CD14-positive monocyte (primary cell): ENCODE results near the gene MDP1. TPM values are rescaled to one million over a fixed set of nuclear protein-coding genes. Genes with fewer than 3 reads are reported as not detected.

Experiments used
- DNase-seq, 3 donors: peaks; one replicate each; pipeline ENCODE4 v3.0.0-alpha.2; 2011 to 2022
- H2AFZ ChIP-seq: 2 replicates; pipeline ENCODE4 v1.6.0; 2012; ENCODE audit warnings: mild to moderate bottlenecking, low read depth, low read length, inconsistent platforms; ENCODE audit not compliant: insufficient read depth, poor library complexity, severe bottlenecking
- H3K27ac ChIP-seq, 2 donors: 1 replicate in 1 of 2; 2 replicates in 1 of 2; pipeline ENCODE4 v1.5.1; 2012 to 2013; ENCODE audit warnings: low read length in 2 of 2, control low read depth in 1 of 2, inconsistent platforms in 1 of 2, low read depth in 1 of 2, mild to moderate bottlenecking in 1 of 2
- H3K27me3 ChIP-seq, 2 donors: one replicate each; pipeline versions ENCODE4 v1.6.0 to v1.6.1; 2011 to 2013; ENCODE audit warnings: low read length in 2 of 2; ENCODE audit not compliant: control insufficient read depth in 2 of 2, insufficient read depth in 2 of 2
- H3K36me3 ChIP-seq, 2 donors: replicated peaks in 1 of 2; 1 replicate in 1 of 2; 2 replicates in 1 of 2; pipeline versions ENCODE4 v1.5.1 to v1.6.1; 2012 to 2013; ENCODE audit warnings: low read length in 2 of 2, control low read depth in 1 of 2, inconsistent platforms in 1 of 2, mild to moderate bottlenecking in 1 of 2; ENCODE audit not compliant: insufficient read depth in 2 of 2, control insufficient read depth in 1 of 2
- H3K4me1 ChIP-seq, 2 donors: 1 replicate in 1 of 2; 2 replicates in 1 of 2; pipeline versions ENCODE4 v1.5.1 to v1.6.1; 2012 to 2013; ENCODE audit warnings: low read length in 2 of 2, control low read depth in 1 of 2, inconsistent platforms in 1 of 2, mild to moderate bottlenecking in 1 of 2, moderate library complexity in 1 of 2; ENCODE audit not compliant: insufficient read depth in 2 of 2, control insufficient read depth in 1 of 2
- H3K4me2 ChIP-seq: replicated peaks from 2 replicates; pipeline ENCODE3; 2012; ENCODE audit warnings: low read length, moderate library complexity, mild to moderate bottlenecking; ENCODE audit not compliant: poor library complexity, severe bottlenecking; ENCODE audit errors: extremely low read depth
- H3K4me3 ChIP-seq, 3 experiments: fragments of 200-600 bp in 1 of 3; sonication (generic) in 1 of 3; replicated peaks in 1 of 3; 1 replicate in 2 of 3; 2 replicates in 1 of 3; pipeline ENCODE4 v1.5.1; 2011 to 2013; ENCODE audit warnings: low read length in 3 of 3, mild to moderate bottlenecking in 3 of 3, control low read depth in 2 of 3, low read depth in 2 of 3, inconsistent platforms in 1 of 3, moderate library complexity in 1 of 3
- H3K79me2 ChIP-seq: 2 replicates; pipeline ENCODE4 v1.6.0; 2012; ENCODE audit warnings: mild to moderate bottlenecking, control low read depth, inconsistent platforms, low read length, moderate library complexity; ENCODE audit not compliant: insufficient read depth
- H3K9ac ChIP-seq: 2 replicates; pipeline ENCODE4 v1.6.0; 2017; ENCODE audit warnings: low read length, mild to moderate bottlenecking; ENCODE audit not compliant: insufficient read depth, poor library complexity, severe bottlenecking
- H3K9me3 ChIP-seq, 2 donors: replicated peaks in 1 of 2; 1 replicate in 1 of 2; 2 replicates in 1 of 2; pipeline versions ENCODE4 v1.5.1 to v1.6.1; 2012 to 2013; ENCODE audit warnings: low read length in 2 of 2, control low read depth in 1 of 2; ENCODE audit not compliant: control insufficient read depth in 1 of 2, insufficient read depth in 1 of 2
- H4K20me1 ChIP-seq: 2 replicates; pipeline ENCODE4 v1.6.0; 2012; ENCODE audit warnings: mild to moderate bottlenecking, low read length, control low read depth, moderate library complexity; ENCODE audit not compliant: insufficient read depth
- H3K27ac Mint-ChIP-seq, 7 donors: one replicate each; pipeline ENCODE4 v1.8.0; 2020; ENCODE audit warnings: mild to moderate bottlenecking in 7 of 7, mixed read lengths in 7 of 7, moderate library complexity in 6 of 7, inconsistent platforms in 2 of 7
- H3K27me3 Mint-ChIP-seq, 3 donors: one replicate each; pipeline ENCODE4 v1.8.0; 2021 to 2022; ENCODE audit warnings: low read depth in 3 of 3, mild to moderate bottlenecking in 3 of 3, mixed read lengths in 3 of 3, moderate library complexity in 3 of 3, inconsistent platforms in 1 of 3
- H3K36me3 Mint-ChIP-seq, 2 donors: one replicate each; pipeline ENCODE4 v1.8.0; 2020; ENCODE audit warnings: mixed read lengths in 2 of 2, inconsistent platforms in 1 of 2, mild to moderate bottlenecking in 1 of 2
- H3K4me1 Mint-ChIP-seq: one replicate; pipeline ENCODE4 v1.8.0; 2020; ENCODE audit warnings: mild to moderate bottlenecking, mixed read lengths
- H3K4me3 Mint-ChIP-seq, 2 donors: one replicate each; pipeline ENCODE4 v1.8.0; 2020; ENCODE audit warnings: mild to moderate bottlenecking in 2 of 2, mixed read lengths in 2 of 2, moderate library complexity in 1 of 2
- H3K9me3 Mint-ChIP-seq, 7 donors: one replicate each; pipeline ENCODE4 v1.8.0; 2020 to 2022; ENCODE audit warnings: mixed read lengths in 7 of 7, mild to moderate bottlenecking in 6 of 7, moderate library complexity in 6 of 7, inconsistent platforms in 2 of 7
- WGBS: methylation state at CpG from one replicate; pipeline ENCODE4 v1.1.5; 2013; ENCODE audit warnings: missing lambda C conversion rate; ENCODE audit not compliant: insufficient coverage; 5-methylcytosine and 5-hydroxymethylcytosine counted together
- intact Hi-C, 2 donors: fragments of 100-400 bp; cut with micrococcal nuclease; formaldehyde crosslinking; loops; one replicate each; pipeline versions ENCODE4 v1.15.0 to v1.15.1; 2023
- polyA plus RNA-seq, 3 donors: library from polyadenylated mRNA; depleted of rRNA in 1 of 3; unstranded in 2 of 3; stranded (reverse) in 1 of 3; fragments of 300-500 nt in 2 of 3; fragments of >200 nt in 1 of 3; fragmentation: Illumina TruSeq in 2 of 3; gene quantifications; 1 replicate in 2 of 3; 2 replicates in 1 of 3; pipeline ENCODE4 v1.2.3, GENCODE V29; 2012 to 2021
- TF ChIP-seq, protein P1 (sequence below): fragments of 200-600 bp; IDR thresholded peaks from one replicate; pipeline ENCODE4 v1.8.0; 2022; ENCODE audit warnings: antibody characterized with exemption, mild to moderate bottlenecking

MDP1 gene
- polyA plus RNA-seq, 3 donors = 17.5 to 49.6 (median 37.5) TPM

DNA sequence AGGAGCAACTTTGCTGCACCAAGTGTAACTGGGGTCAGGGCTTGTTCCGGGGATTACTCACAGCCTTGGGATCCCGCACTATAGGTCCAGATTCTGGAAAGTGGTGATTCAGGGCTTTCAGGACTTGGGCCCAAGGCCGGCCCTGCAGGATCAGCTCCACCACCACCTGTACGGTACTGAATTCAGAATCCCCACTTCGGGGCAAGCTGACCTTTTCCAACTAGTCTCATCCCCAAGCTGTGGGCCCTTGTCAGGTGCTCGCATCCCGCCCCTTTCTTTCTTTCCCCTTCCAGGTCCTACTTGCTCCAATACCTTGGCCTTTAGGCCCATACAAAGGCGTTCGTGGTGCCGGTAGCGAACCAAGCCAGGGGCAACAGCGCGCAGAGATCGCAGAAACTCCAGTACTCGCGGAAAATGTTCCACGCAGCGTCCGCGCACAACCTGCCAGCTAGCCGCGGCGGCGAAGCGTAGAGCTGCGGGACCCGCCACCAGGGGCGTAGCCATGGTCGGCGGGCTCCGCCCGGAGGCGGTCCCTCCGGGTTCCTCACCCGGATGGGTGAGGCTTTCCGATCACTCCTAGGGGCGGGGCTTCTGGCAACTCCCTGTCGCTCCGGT, 26.1 kb upstream of the MDP1 start:
- intact Hi-C loops = loop anchor here (1.0 to 10.0 kb wide), 6 partner anchors 9 to 193 kb away; partner anchors contain the start of genes DHRS1 (in 1 of the 2), GMPR2 (in 1 of the 2), NEDD8 (in 1 of the 2) and NOP9 (in 1 of the 2)
- Mint-ChIP-seq H3K9me3 (peaks cover 0 to 2% (median 0%) of the 10 kb centered on the region in 7 donors), H3K27me3 (no peaks in the 10 kb centered on the region), H3K36me3 (peaks cover 42 to 43% of the 10 kb centered on the region in 2 donors), H3K27ac (peak overlapping the region; percentile 99 to 100 (median 100)), H3K4me1 (peaks cover 66% of the 10 kb centered on the region), H3K4me3 (peak overlapping the region; percentile 90 to 97)
- H3K4me2 ChIP-seq = peak overlapping the region; percentile 80
- H3K9me3 ChIP-seq = no peaks in the 10 kb centered on the region
- DNase-seq = peak; percentile 88 to 93 (median 92)
- peaks cover 52% of the 10 kb centered on the region for H4K20me1 ChIP-seq
- H3K27me3 ChIP-seq = no peaks in the 10 kb centered on the region
- H2AFZ ChIP-seq = peak overlapping the region; percentile 54
- peak overlapping the region; percentile 85 for H3K9ac ChIP-seq
- H3K4me1 ChIP-seq = peaks cover 50 to 72% of the 10 kb centered on the region in 2 donors
- TF ChIP-seq, protein P1, sequence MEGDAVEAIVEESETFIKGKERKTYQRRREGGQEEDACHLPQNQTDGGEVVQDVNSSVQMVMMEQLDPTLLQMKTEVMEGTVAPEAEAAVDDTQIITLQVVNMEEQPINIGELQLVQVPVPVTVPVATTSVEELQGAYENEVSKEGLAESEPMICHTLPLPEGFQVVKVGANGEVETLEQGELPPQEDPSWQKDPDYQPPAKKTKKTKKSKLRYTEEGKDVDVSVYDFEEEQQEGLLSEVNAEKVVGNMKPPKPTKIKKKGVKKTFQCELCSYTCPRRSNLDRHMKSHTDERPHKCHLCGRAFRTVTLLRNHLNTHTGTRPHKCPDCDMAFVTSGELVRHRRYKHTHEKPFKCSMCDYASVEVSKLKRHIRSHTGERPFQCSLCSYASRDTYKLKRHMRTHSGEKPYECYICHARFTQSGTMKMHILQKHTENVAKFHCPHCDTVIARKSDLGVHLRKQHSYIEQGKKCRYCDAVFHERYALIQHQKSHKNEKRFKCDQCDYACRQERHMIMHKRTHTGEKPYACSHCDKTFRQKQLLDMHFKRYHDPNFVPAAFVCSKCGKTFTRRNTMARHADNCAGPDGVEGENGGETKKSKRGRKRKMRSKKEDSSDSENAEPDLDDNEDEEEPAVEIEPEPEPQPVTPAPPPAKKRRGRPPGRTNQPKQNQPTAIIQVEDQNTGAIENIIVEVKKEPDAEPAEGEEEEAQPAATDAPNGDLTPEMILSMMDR = peak; percentile 33
- H3K27ac ChIP-seq = peak overlapping the region; percentile 94 to 98
- under 1% methylated on average over 37 of the region's 39 CpGs for WGBS
- H3K79me2 ChIP-seq = peaks cover 47% of the 10 kb centered on the region
- peaks cover 42 to 45% of the 10 kb centered on the region in 2 donors for H3K36me3 ChIP-seq
- peak overlapping the region; percentile 48 to 82 (median 78) for H3K4me3 ChIP-seq

DNA sequence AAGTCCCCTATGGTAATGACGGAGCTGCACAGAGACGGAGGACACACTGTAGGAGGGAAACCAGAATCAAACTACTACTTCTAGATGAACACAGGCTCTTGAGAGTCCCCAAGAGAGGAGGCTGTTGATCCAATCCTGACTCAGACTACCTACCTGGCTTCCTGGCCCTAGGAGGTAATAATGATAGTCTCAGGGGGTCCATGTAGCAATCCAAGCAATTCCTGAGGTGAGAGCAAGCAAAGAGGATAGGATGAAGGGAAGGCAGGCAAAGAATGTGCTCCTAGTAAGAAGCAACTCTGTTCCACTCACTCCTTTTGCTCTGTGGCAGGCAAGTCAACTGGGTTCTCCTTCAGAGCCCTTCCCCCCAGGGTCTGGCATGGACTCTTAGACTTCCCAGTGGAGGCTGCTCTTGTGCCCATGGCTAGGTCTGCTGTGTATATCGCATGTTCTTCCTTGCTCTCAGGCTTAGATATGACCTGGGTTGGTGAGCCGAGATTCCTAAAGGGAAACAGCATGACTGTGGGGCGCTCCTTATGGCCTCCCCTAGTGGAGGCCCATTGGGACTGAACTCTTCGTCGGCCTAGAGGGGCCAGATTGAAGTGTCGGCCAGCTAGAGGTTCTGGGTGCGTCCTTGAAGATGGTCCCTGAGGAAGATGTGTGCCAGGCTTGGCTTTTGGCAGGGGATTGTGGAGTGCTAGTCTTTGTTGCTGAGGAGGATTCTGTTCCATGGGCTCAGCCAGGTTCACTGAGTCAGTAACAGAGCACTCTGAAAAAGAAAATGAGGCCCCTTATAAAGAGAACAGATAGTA, 24.4 kb upstream of the MDP1 start:
- Histone ChIP-seq H3K27me3 (no peaks in the 10 kb centered on the region), H4K20me1 (peaks cover 68% of the 10 kb centered on the region), H2AFZ (no peak overlapping the region), H3K36me3 (peaks cover 56 to 61% of the 10 kb centered on the region in 2 donors), H3K9ac (no peak overlapping the region), H3K9me3 (no peaks in the 10 kb centered on the region), H3K4me3 (peak overlapping the region in 1 of 3 experiments; percentile 2), H3K4me1 (peaks cover 45 to 68% of the 10 kb centered on the region in 2 donors), H3K79me2 (peaks cover 55% of the 10 kb centered on the region), H3K27ac (peak overlapping the region in 1 of 2 donors; percentile 45), H3K4me2 (peak overlapping the region; percentile 80)
- intact Hi-C loops = loop anchor here in 1 of 2 donors (5.0 to 10.0 kb wide), 2 partner anchors 57 to 194 kb away; partner anchors contain the start of genes DHRS1 and NOP9
- peaks cover 0 to 2% (median 0%) of the 10 kb centered on the region in 7 donors for H3K9me3 Mint-ChIP-seq
- H3K27me3 Mint-ChIP-seq = no peaks in the 10 kb centered on the region
- TF ChIP-seq, protein P1 = no peak
- H3K27ac Mint-ChIP-seq = peak overlapping the region in 5 of 7 donors; percentile 19 to 88 (median 79)
- WGBS = 100% methylated on average over 5 of the region's 9 CpGs
- H3K4me1 Mint-ChIP-seq = peaks cover 66% of the 10 kb centered on the region
- H3K4me3 Mint-ChIP-seq = no peak overlapping the region
- H3K36me3 Mint-ChIP-seq = peaks cover 56 to 59% of the 10 kb centered on the region in 2 donors
- DNase-seq = no peak
